Heart left ventricle (tissue), 13 donors: Measurements from ENCODE around the gene SLC9C2.

ENCODE experiments used
- POLR2A ChIP-seq, 2 donors: fragments of 450-650 bp; IDR thresholded peaks; one replicate each; pipeline ENCODE4 v1.6.1; 2017; ENCODE audit warnings: antibody characterized with exemption in 2 of 2, mild to moderate bottlenecking in 2 of 2, moderate library complexity in 2 of 2
- TF ChIP-seq, protein P1 (sequence below), 12 donors: fragments of 200-600 bp; sonication (generic) in 4 of 12; IDR thresholded peaks; one replicate each; pipeline versions ENCODE4 v1.5.0 to v1.8.0; 2018 to 2022; ENCODE audit warnings: antibody characterized with exemption in 12 of 12, mild to moderate bottlenecking in 5 of 12
- donor health status: ischemic (EF 13 %, LVEDD 7.1; RV severe dilation, severe dysfunction).
- donor health status: DM: no; HTN: yes; CAD: no.
- donor health status: DM: no; HTN: no; CAD: no.
- donor health status: ischemic (EF 25% LVEDD 6.9; RV normal size, moderate dysfunction).
- donor health status: ischemic (EF 25% LVEDD 5.7; RV mildly dilated, moderate dysfunction).
- donor health status: ischemic (EF 35%, LVEDD 5.7; RV mildly dilated, moderate dysfunction).
- donor health status: nonischemic (EF 11% LVEDD 7.7; RV severe dilation, severe dysfunction).
- donor health status: DM: yes; HTN: yes; CAD: no.
- donor health status: PGD.
- donor health status: ischemic (EF 29% LVEDD 5.4; RV normal size, mild dysfunction).
- donor health status: nonischemic (EF 23%, LVEDD 6.1; RV moderate dilation, normal function).

DNA sequence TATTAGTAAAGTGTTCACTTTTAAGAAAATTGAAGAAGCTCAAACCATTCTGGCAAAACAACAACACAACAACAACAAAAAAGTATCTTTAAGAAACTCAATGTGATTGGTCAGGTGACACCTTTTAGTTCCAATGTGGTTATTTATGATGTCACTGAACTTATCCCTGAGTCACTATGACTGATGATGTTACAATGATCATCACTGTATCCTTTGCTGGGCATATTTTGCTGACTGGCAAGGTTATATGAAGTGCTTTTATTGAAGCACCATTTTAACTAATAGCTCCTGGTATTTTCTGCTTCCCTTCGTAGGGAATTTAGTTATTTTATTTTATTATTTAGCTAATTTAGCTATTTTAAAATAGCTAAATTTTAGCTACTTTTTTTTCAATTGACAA is 32.2 kb upstream of the SLC9C2 start, which contains the start of gene TEX50:
- TF ChIP-seq, protein P1, sequence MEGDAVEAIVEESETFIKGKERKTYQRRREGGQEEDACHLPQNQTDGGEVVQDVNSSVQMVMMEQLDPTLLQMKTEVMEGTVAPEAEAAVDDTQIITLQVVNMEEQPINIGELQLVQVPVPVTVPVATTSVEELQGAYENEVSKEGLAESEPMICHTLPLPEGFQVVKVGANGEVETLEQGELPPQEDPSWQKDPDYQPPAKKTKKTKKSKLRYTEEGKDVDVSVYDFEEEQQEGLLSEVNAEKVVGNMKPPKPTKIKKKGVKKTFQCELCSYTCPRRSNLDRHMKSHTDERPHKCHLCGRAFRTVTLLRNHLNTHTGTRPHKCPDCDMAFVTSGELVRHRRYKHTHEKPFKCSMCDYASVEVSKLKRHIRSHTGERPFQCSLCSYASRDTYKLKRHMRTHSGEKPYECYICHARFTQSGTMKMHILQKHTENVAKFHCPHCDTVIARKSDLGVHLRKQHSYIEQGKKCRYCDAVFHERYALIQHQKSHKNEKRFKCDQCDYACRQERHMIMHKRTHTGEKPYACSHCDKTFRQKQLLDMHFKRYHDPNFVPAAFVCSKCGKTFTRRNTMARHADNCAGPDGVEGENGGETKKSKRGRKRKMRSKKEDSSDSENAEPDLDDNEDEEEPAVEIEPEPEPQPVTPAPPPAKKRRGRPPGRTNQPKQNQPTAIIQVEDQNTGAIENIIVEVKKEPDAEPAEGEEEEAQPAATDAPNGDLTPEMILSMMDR (IDR thresholded peaks at IDR 0.05): no peak
- TF ChIP-seq POLR2A (IDR thresholded peaks at IDR 0.05): no peak
